ENCODE data around the gene ISM2.

ISM2 gene

GRCh38 chr14:77469539-77469938 lies 29.1 kb downstream of the ISM2 start:
- no peaks in the 10 kb centered on the region for H3K27me3 ChIP-seq (replicated peaks; ENCODE audit: insufficient read depth, low read length)
- DNase-seq = no peak
- no peaks in the 10 kb centered on the region for H3K9me3 ChIP-seq (replicated peaks; ENCODE audit: insufficient read depth, low read length)
- H3F3A ChIP-seq (ENCODE audit: insufficient read depth, low read length) = no peaks in the 10 kb centered on the region
- H4K20me1 ChIP-seq (ENCODE audit: insufficient read depth, low read length) = no peaks in the 10 kb centered on the region
- H2AFZ ChIP-seq (ENCODE audit: low read length) = no peak overlapping the region
- no peaks in the 10 kb centered on the region for H3K36me3 ChIP-seq (replicated peaks; ENCODE audit: insufficient read depth, low read length)
- H3K4me3 ChIP-seq (ENCODE audit: low read length) = no peak overlapping the region
- no peak for TF ChIP-seq EZH2phosphoT487 (IDR thresholded peaks at IDR 0.05; ENCODE audit: low read length)
- TF ChIP-seq, protein P1, sequence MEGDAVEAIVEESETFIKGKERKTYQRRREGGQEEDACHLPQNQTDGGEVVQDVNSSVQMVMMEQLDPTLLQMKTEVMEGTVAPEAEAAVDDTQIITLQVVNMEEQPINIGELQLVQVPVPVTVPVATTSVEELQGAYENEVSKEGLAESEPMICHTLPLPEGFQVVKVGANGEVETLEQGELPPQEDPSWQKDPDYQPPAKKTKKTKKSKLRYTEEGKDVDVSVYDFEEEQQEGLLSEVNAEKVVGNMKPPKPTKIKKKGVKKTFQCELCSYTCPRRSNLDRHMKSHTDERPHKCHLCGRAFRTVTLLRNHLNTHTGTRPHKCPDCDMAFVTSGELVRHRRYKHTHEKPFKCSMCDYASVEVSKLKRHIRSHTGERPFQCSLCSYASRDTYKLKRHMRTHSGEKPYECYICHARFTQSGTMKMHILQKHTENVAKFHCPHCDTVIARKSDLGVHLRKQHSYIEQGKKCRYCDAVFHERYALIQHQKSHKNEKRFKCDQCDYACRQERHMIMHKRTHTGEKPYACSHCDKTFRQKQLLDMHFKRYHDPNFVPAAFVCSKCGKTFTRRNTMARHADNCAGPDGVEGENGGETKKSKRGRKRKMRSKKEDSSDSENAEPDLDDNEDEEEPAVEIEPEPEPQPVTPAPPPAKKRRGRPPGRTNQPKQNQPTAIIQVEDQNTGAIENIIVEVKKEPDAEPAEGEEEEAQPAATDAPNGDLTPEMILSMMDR (IDR thresholded peaks at IDR 0.05; ENCODE audit: low read length) = no peak
- TF ChIP-seq EZH2 (optimal IDR thresholded peaks at IDR 0.05; ENCODE audit: low read depth, low read length) = no peak
- no peak overlapping the region for H3K27ac ChIP-seq (ENCODE audit: low read length)
- no peaks in the 10 kb centered on the region for H3K79me2 ChIP-seq (ENCODE audit: low read length)
- no peaks in the 10 kb centered on the region for H3K9me2 ChIP-seq (replicated peaks; ENCODE audit: insufficient read depth, low read length)
- no peaks in the 10 kb centered on the region for H3K4me1 ChIP-seq (ENCODE audit: low read length)
- no peak overlapping the region for H3K4me2 ChIP-seq (ENCODE audit: low read depth, low read length)
- no peak overlapping the region for H3K9ac ChIP-seq (ENCODE audit: low read length)

DNA sequence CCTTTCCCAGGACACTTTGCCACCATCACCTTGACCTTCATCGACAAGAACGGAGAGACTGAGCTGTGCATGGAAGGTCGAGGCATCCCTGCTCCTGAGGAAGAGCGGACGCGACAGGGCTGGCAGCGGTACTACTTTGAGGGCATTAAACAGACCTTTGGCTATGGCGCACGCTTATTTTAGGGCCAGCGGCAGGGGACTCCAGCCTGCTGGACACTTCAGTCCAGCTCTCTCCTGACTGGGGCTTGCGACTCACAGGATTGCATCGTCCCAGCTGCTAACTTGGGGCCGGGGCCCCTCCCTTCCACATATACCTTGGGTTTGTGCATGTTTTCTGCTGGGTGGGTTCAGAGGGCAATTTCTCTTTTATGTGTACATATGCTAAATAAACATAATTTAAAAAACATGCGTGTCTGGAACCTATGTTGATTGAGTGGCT lies 29.5 kb downstream of the ISM2 start:
- Histone ChIP-seq H4K20me1 (ENCODE audit: insufficient read depth, low read length) (no peaks in the 10 kb centered on the region), H3K79me2 (ENCODE audit: low read length) (no peaks in the 10 kb centered on the region), H3K4me3 (ENCODE audit: low read length) (no peak overlapping the region), H3K36me3 (replicated peaks; ENCODE audit: insufficient read depth, low read length) (no peaks in the 10 kb centered on the region), H3K9me2 (replicated peaks; ENCODE audit: insufficient read depth, low read length) (no peaks in the 10 kb centered on the region), H3K27ac (ENCODE audit: low read length) (no peak overlapping the region), H2AFZ (ENCODE audit: low read length) (no peak overlapping the region), H3F3A (ENCODE audit: insufficient read depth, low read length) (no peaks in the 10 kb centered on the region), H3K9me3 (replicated peaks; ENCODE audit: insufficient read depth, low read length) (no peaks in the 10 kb centered on the region), H3K9ac (ENCODE audit: low read length) (no peak overlapping the region), H3K4me2 (ENCODE audit: low read depth, low read length) (no peak overlapping the region), H3K27me3 (replicated peaks; ENCODE audit: insufficient read depth, low read length) (no peaks in the 10 kb centered on the region), H3K4me1 (ENCODE audit: low read length) (no peaks in the 10 kb centered on the region)
- DNase-seq = no peak
- TF ChIP-seq EZH2 (optimal IDR thresholded peaks at IDR 0.05; ENCODE audit: low read depth, low read length) = no peak
- TF ChIP-seq EZH2phosphoT487 (IDR thresholded peaks at IDR 0.05; ENCODE audit: low read length) = no peak
- TF ChIP-seq, protein P1 (IDR thresholded peaks at IDR 0.05; ENCODE audit: low read length) = no peak

DNA sequence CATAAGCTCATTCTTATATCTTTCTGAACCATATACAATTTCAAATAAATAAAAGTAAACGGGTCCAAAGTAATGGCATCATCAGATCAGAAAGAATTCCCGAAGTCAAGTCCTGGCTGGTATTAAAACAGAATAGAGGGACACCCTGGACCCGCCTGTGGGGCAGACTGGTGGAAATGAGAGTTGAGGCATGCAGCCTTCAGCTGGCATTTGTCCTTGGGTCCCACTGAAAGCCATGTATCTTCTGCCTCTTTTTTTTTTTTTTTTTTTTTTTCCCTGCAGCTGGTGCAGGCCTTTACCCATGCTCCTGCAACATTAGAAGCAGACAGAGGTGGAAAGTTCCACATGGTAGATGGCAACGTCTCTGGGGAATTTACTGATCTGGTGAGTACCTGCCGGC lies 30.8 kb downstream of the ISM2 start:
- Histone ChIP-seq H4K20me1 (ENCODE audit: insufficient read depth, low read length) (no peaks in the 10 kb centered on the region), H3K36me3 (replicated peaks; ENCODE audit: insufficient read depth, low read length) (no peaks in the 10 kb centered on the region), H3K9ac (ENCODE audit: low read length) (no peak overlapping the region)

More for the DNA sequence above, 30.8 kb downstream of the ISM2 start:
- Histone ChIP-seq H3F3A (ENCODE audit: insufficient read depth, low read length) (no peaks in the 10 kb centered on the region), H3K79me2 (ENCODE audit: low read length) (no peaks in the 10 kb centered on the region), H3K9me2 (replicated peaks; ENCODE audit: insufficient read depth, low read length) (no peaks in the 10 kb centered on the region), H3K4me3 (ENCODE audit: low read length) (no peak overlapping the region), H3K4me1 (ENCODE audit: low read length) (no peaks in the 10 kb centered on the region), H2AFZ (ENCODE audit: low read length) (no peak overlapping the region), H3K9me3 (replicated peaks; ENCODE audit: insufficient read depth, low read length) (no peaks in the 10 kb centered on the region), H3K27ac (ENCODE audit: low read length) (no peak overlapping the region), H3K27me3 (replicated peaks; ENCODE audit: insufficient read depth, low read length) (no peaks in the 10 kb centered on the region), H3K4me2 (ENCODE audit: low read depth, low read length) (no peak overlapping the region)
- DNase-seq = no peak
- TF ChIP-seq, protein P1 (IDR thresholded peaks at IDR 0.05; ENCODE audit: low read length) = no peak
- no peak for TF ChIP-seq EZH2 (optimal IDR thresholded peaks at IDR 0.05; ENCODE audit: low read depth, low read length)
- no peak for TF ChIP-seq EZH2phosphoT487 (IDR thresholded peaks at IDR 0.05; ENCODE audit: low read length)

Data from MM.1S (cell line).